ENCODE measurements around the gene ABCA13. TPM values are rescaled to one million over a fixed set of nuclear protein-coding genes. Genes with fewer than 3 reads are reported as not detected.

ABCA13 gene
- polyA plus RNA-seq, 3 donors, result 0.19 to 0.38 TPM; not detected in 1

- 62 to 94% (median 88%) methylated on average over 5 of the region's 5 CpGs for WGBS, 3 donors
- no peak overlapping the region for H3K27ac ChIP-seq (ENCODE audit: low read depth, low read length)
These were observed 271.8 kb downstream of the ABCA13 start for GRCh38 chr7:48443051-48443450.

DNA sequence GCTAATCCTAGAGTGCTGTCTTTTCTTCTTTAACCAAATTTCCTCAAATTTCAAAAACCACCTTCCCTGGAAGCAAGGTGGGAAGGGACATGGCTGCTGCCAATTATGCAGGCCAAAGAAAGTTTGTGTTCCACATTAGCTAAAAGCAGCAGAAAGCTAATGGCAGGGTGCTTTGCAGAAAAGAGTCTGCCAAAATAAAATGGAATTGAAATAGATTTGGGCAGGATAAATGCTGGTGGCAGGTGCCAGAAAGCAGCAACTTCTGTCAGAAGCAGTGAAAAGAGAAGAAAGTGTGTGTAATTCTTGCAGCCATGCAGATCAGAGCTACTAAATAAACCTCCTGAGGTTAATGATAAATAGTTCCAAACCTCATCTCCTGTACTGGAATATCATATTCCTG is 275.5 kb downstream of the ABCA13 start:
- H3K27ac ChIP-seq (ENCODE audit: low read depth, low read length), result no peak overlapping the region

GRCh38 chr7:48452218-48452617 is 281.0 kb downstream of the ABCA13 start:
- H3K27ac ChIP-seq (ENCODE audit: low read depth, low read length), result no peak overlapping the region
- WGBS, 3 donors, result 77 to 84% (median 82%) methylated on average over 1 of the region's 1 CpG

DNA sequence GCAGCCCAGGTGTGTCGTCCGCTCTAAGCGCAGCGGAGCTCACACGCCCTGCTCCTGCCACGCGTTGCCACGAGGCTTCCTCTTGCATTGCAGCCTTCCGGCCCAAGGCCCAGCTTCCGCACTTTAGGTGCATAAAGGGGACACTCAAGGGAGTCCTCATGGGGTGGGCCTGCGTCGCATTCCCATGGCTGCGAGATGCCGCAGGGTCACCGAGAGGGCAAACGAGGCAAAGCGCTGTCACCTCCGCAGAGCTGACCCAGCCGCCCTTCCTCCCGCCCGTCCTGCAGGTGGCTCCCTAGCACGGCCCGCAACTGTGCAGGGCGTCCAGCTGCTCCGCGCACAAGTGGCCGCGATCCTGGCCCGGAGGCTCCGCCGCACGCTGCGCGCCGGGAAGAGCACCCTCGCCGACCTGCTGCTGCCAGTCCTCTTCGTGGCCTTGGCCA is 283.5 kb downstream of the ABCA13 start:
- no peak overlapping the region for H3K27ac ChIP-seq (ENCODE audit: low read depth, low read length)
- WGBS, 3 donors, result 74 to 87% (median 82%) methylated on average over 35 to 38 of the region's 38 CpGs

- H3K27ac ChIP-seq (ENCODE audit: low read depth, low read length), result no peak overlapping the region
- 80 to 91% (median 88%) methylated on average over 17 of the region's 17 CpGs for WGBS, 3 donors
These were observed 284.1 kb downstream of the ABCA13 start for GRCh38 chr7:48455363-48455762.

- 49 to 79% (median 76%) methylated on average over 4 of the region's 4 CpGs for WGBS, 3 donors
- no peak overlapping the region for H3K27ac ChIP-seq (ENCODE audit: low read depth, low read length)
These were observed 287.7 kb downstream of the ABCA13 start for GRCh38 chr7:48458701-48459524.

DNA sequence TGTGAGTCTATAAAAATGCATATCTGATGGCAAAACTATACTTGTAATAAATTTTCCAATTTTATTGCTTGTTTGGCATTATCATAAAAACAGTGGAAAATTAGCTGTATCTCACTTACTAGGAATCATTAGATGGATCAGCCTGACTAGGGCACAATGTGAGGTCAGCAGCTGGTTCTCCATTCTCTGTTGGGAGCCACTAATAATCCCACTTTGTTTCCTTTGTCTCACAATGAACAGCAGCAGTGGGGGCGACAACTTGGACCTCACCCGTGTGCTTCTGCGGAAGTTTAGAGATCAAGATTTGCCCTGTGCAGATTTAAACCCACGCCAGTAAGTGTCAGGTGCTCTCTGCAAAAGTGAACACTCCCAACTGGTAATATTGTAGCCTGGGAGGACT is 295.5 kb downstream of the ABCA13 start:
- no peak overlapping the region for H3K27ac ChIP-seq (ENCODE audit: low read depth, low read length)
- 61 to 82% (median 81%) methylated on average over 4 of the region's 4 CpGs for WGBS, 3 donors

GRCh38 chr7:48471196-48471595 is 299.9 kb downstream of the ABCA13 start:
- WGBS, 3 donors, result 55 to 72% (median 71%) methylated on average over 5 of the region's 5 CpGs
- H3K27ac ChIP-seq (ENCODE audit: low read depth, low read length), result no peak overlapping the region

DNA sequence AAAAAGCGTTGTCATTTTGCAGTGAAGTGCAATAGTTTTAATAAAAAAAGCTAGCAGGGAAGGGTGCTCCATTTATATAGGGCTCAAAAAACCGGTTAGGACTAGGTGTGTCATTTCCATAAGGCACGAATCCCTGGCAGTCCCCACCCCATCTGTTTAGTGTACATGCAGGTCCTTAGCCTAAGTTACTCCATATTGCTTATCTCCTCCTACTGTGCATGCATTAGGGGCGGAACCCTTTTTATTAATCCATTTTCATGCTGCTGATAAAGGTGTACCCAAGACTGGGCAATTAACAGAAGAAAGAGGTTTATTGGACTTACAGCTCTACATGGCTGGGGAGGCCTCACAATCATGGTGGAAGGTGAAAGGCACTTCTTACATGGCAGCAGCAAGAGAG is 301.4 kb downstream of the ABCA13 start:
- H3K27ac ChIP-seq (ENCODE audit: low read depth, low read length), result no peak overlapping the region
- WGBS, 3 donors, result 77 to 94% (median 84%) methylated on average over 4 of the region's 4 CpGs

- H3K27ac ChIP-seq (ENCODE audit: low read depth, low read length), result no peak overlapping the region
- WGBS, 3 donors, result 53 to 65% (median 54%) methylated on average over 6 of the region's 6 CpGs
These were observed 302.1 kb downstream of the ABCA13 start for GRCh38 chr7:48473205-48473865.

GRCh38 chr7:48481235-48481634 is 310.0 kb downstream of the ABCA13 start:
- no peak overlapping the region for H3K27ac ChIP-seq (ENCODE audit: low read depth, low read length)
- 51 to 78% (median 74%) methylated on average over 3 of the region's 3 CpGs for WGBS, 3 donors

DNA sequence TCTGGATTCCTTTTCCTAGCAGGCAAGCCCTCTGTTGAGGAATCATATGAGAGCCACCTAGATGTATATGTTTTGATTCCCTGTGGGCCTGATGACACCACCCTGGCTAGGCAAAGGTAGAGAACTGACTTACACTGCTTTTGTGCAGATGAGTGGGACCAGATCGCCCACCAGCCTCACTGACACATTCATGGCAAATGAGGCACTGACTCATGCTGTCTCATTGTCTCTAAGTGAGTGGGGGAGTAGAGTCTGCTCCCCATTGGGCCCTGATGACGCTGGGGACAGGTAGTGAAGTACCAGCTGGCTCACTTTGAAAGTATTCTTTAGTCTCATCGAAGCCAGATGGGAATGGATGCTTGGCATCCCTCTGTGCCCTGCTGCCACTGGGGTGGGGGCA is 326.3 kb downstream of the ABCA13 start:
- 61 to 85% (median 79%) methylated on average over 3 of the region's 3 CpGs for WGBS, 3 donors
- no peak overlapping the region for H3K27ac ChIP-seq (ENCODE audit: low read depth, low read length)

GRCh38 chr7:48502021-48502420 is 330.8 kb downstream of the ABCA13 start:
- no peak overlapping the region for H3K27ac ChIP-seq (ENCODE audit: low read depth, low read length)
- 50 to 71% (median 68%) methylated on average over 4 of the region's 4 CpGs for WGBS, 3 donors

DNA sequence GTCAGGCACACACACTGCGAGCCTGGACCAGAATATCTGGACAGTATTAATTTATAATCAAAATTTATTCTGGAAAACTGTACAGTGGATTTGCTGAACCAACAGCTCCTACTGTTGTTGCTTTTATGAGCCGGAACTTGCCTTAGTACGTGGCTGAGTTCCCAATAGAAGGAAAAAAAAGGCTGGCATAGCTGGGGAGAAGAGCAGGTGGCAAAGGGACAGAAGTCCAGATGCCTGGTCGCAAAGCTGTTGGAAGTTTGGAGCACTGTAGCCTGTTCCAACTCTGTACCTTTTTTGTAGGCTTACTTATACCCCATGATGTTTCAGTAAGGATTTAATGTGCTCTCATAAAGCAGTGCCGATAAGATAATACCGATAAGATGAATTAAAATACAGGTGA is 333.8 kb downstream of the ABCA13 start:
- H3K27ac ChIP-seq (ENCODE audit: low read depth, low read length), result no peak overlapping the region
- 85 to 94% (median 91%) methylated on average over 6 of the region's 6 CpGs for WGBS, 3 donors

DNA sequence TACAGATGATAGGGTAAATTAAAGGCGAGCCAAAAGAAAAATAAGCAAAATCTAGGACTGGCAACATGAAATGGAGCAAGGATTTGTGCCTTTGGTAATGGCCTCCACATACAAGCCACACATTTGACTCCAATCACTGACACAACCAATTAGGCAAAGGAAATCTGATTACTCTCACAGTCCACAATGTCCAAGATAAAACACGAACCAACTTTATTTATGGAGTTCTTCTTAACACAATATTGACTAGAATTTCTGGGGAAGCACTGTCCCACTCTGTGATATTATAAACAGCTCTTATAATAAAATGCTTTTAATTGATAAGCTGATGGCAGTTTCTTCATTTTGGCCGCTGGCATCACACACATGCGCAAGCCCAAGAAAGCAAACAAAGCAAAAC is 334.2 kb downstream of the ABCA13 start:
- no peak overlapping the region for H3K27ac ChIP-seq (ENCODE audit: low read depth, low read length)
- 63 to 93% (median 88%) methylated on average over 4 of the region's 4 CpGs for WGBS, 3 donors

GRCh38 chr7:48506569-48506968 is 335.3 kb downstream of the ABCA13 start:
- H3K27ac ChIP-seq (ENCODE audit: low read depth, low read length), result no peak overlapping the region
- 73 to 90% (median 89%) methylated on average over 4 of the region's 4 CpGs for WGBS, 3 donors

- WGBS, 3 donors, result 22 to 40% (median 37%) methylated on average over 12 of the region's 12 CpGs
- H3K27ac ChIP-seq (ENCODE audit: low read depth, low read length), result no peak overlapping the region
These were observed 339.8 kb downstream of the ABCA13 start for GRCh38 chr7:48511080-48511479.

- WGBS, 3 donors, result 38 to 73% (median 68%) methylated on average over 6 of the region's 6 CpGs
- no peak overlapping the region for H3K27ac ChIP-seq (ENCODE audit: low read depth, low read length)
These were observed 341.6 kb downstream of the ABCA13 start for GRCh38 chr7:48512892-48513291.

DNA sequence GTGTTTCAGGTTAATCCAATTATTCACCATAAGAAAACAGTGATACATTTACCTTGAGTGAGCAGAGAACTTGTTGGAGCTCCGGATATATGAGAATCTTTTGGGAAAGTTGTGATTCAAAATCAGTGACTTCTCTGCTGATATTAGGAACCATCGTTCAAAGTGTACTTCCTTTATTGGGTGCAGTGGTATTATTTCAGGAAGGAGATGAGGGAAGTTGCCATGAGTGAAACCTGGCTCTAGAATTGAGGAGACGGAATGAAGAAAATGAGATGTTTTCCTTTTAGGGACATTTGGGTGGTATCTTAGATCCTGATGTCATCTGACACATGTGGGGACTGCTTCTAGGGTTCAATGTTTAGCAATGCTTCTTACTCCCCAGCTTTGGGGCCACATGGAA is 343.9 kb downstream of the ABCA13 start:
- 54 to 79% (median 56%) methylated on average over 3 of the region's 3 CpGs for WGBS, 3 donors
- no peak overlapping the region for H3K27ac ChIP-seq (ENCODE audit: low read depth, low read length)

DNA sequence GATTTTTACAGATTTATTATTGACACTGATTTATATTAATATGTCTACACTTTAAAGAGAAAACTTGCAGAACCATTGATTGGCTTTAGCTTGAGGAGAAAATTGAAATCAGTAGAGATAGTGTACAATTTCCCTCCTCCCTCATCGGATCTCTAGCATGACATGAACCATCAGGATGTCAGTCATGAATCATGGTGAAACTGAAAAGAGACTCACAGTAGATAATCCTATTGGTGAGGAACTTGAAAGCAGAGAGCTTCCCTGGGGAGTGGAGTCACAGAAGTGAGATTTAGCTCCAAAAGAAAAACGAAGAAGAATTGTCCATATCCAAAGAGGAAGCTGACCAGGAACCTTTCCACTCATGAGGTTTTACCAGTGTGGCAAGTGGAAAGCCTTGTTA is 346.8 kb downstream of the ABCA13 start:
- WGBS, 3 donors, result 55 to 57% (median 55%) methylated on average over 2 of the region's 2 CpGs
- no peak overlapping the region for H3K27ac ChIP-seq (ENCODE audit: low read depth, low read length)

Measured in adipose tissue (tissue), 3 donors.